HG02981 (cell line): ENCODE measurements around the gene EP300.
"Not testable (repeated sequence)": the region's sequence is repeated elsewhere in the genome, so short reads cannot be mapped to it uniquely, and the experiment has no call there.

ENCODE experiments used
- ATAC-seq: cut with Tn5 transposase; IDR thresholded peaks from one replicate; pipeline ENCODE4 v1.9.1; 2021; ENCODE audit warnings: mild to moderate bottlenecking, moderate library complexity; ENCODE audit not compliant: unreplicated experiment

Gene EP300

DNA sequence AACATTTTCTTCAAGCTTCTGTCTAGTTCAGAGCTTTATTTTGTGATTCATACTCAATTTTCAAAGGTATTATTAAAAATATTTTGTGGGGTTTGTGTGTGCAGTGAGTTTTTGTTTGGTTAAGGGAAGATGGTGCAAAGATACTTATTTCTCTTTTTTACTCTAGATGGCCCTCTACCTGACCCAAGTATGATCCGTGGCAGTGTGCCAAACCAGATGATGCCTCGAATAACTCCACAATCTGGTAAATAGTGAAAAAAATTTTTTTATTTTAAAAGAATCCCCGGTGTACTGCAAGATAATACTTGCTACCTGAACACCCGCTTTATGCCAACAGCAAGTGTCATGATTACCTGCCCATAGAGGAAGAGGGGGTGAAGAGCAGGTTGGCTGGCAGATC is 54.2 kb downstream of the EP300 start:
- no peak for ATAC-seq

DNA sequence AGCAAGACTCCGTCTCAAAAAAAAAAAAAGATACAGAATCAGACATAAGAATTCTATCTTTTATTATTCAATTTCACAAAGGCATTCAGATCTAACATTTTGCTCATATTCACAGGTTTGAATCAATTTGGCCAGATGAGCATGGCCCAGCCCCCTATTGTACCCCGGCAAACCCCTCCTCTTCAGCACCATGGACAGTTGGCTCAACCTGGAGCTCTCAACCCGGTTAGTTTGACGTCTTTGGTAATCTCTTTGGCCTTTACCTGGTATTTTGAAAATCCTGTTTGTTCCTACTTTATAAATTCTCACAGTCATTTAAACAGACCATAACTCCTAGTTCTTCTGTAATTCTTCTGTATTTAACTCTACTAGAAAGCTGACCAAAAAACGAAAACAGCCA is 55.3 kb downstream of the EP300 start:
- no peak for ATAC-seq

DNA sequence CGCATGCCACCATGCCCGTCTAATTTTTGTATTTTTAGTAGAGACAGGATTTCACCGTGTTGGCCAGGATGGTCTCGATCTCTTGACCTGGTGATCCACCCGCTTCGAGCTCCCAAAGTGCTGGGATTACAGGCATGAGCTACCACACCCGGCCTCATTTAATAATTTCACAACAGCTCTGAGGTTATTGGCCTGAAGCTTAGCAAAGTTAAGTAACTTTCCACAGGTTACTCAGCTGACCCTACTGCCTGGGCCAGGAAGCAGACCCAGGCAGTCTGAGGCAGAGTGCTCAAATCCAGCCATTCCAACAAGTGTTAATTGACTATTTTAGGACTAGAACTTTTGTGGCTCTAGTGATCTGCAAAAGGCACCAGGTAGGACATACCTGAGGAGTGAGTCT is 60.5 kb downstream of the EP300 start:
- no peak for ATAC-seq

DNA sequence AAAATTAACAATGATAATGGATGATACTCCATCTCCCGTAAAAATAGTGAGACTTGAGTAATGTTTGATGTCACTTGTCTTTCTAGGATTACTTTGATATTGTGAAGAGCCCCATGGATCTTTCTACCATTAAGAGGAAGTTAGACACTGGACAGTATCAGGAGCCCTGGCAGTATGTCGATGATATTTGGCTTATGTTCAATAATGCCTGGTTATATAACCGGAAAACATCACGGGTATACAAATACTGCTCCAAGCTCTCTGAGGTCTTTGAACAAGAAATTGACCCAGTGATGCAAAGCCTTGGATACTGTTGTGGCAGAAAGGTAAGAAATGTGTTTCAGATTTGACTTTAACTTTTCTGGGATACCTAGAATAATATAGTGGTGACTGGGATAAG is 64.7 kb downstream of the EP300 start:
- no peak for ATAC-seq

DNA sequence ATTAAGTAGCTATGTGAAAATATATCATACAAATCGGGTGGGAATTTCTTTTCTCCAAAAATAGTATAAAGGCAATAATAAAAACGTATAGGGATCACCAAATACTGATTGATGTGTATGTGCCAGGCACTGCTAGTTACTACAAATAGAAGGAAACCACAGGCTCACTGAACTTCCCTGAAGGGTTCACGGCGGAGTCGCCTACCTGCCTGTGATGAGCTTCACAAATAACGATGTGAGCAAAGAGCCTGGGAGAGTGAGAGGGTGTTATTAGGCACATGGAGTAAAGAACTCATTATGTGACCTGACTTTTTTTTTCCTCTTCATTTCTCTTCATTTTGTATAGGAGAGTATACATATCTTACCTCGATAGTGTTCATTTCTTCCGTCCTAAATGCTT is 76.8 kb downstream of the EP300 start:
- no peak for ATAC-seq

DNA sequence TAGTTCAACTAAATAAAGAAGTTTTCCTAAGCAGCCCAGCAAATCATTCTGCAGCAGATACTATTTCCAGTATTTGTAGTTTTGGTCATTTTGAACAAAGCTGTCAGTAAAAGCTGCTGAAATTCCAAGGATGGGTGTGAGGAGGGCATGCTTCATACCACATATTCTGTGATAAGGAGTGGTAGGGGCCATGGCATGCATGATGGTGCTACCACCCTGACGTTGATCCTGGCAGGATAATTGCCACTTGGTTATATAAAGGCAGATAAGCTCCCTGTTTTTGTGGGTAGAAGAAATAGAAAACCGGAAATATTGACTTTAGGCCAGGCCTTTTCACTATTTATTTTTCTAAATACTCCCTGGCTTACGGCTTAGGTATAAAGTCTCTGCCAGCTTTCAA is 79.6 kb downstream of the EP300 start:
- ATAC-seq: no peak

DNA sequence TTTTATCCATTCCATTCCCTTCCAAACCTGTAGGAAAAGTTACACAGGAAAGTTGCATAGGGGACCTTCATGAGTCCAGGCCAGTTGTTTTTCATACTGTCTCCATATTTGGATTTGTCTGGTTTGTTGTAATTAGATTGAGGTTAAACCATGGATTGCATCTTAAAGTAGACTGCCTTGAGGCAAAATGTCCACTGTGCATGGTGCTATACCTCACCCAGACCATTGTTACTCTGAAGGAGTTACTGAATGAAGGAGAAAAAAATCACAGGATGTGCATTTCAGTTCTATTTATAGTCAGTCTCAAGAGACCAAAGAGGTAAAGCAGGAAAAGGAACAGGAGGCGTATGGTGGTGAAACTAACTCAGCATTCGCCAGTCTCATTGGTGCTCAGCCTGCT is 83.2 kb downstream of the EP300 start:
- no peak for ATAC-seq

DNA sequence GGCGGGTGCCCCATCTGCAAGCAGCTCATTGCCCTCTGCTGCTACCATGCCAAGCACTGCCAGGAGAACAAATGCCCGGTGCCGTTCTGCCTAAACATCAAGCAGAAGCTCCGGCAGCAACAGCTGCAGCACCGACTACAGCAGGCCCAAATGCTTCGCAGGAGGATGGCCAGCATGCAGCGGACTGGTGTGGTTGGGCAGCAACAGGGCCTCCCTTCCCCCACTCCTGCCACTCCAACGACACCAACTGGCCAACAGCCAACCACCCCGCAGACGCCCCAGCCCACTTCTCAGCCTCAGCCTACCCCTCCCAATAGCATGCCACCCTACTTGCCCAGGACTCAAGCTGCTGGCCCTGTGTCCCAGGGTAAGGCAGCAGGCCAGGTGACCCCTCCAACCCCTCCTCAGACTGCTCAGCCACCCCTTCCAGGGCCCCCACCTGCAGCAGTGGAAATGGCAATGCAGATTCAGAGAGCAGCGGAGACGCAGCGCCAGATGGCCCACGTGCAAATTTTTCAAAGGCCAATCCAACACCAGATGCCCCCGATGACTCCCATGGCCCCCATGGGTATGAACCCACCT is 84.7 kb downstream of the EP300 start:
- ATAC-seq: no peak

DNA sequence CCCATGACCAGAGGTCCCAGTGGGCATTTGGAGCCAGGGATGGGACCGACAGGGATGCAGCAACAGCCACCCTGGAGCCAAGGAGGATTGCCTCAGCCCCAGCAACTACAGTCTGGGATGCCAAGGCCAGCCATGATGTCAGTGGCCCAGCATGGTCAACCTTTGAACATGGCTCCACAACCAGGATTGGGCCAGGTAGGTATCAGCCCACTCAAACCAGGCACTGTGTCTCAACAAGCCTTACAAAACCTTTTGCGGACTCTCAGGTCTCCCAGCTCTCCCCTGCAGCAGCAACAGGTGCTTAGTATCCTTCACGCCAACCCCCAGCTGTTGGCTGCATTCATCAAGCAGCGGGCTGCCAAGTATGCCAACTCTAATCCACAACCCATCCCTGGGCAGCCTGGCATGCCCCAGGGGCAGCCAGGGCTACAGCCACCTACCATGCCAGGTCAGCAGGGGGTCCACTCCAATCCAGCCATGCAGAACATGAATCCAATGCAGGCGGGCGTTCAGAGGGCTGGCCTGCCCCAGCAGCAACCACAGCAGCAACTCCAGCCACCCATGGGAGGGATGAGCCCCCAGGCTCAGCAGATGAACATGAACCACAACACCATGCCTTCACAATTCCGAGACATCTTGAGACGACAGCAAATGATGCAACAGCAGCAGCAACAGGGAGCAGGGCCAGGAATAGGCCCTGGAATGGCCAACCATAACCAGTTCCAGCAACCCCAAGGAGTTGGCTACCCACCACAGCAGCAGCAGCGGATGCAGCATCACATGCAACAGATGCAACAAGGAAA is 85.4 kb downstream of the EP300 start:
- no peak for ATAC-seq

DNA sequence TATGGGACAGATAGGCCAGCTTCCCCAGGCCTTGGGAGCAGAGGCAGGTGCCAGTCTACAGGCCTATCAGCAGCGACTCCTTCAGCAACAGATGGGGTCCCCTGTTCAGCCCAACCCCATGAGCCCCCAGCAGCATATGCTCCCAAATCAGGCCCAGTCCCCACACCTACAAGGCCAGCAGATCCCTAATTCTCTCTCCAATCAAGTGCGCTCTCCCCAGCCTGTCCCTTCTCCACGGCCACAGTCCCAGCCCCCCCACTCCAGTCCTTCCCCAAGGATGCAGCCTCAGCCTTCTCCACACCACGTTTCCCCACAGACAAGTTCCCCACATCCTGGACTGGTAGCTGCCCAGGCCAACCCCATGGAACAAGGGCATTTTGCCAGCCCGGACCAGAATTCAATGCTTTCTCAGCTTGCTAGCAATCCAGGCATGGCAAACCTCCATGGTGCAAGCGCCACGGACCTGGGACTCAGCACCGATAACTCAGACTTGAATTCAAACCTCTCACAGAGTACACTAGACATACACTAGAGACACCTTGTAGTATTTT is 86.1 kb downstream of the EP300 start:
- no peak for ATAC-seq

DNA sequence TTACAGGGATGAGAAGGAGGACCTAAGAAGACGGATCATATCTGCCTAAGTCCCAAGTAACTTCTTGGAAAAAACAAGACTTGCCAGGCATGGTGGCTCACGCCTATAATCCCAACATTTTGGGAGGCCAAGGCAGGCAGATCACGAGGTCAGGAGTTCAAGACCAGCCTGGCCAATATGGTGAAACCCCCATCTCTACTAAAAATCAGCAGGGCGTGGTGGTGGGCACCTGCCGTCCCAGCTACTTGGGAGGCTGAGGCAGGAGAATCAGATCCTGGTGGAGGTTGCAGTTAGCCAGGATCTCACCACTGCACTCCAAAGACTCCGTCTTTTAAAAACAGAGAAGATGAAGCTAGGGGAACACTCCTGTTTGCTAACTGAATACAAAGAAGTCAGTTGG is 88.0 kb downstream of the EP300 start:
- ATAC-seq: not testable (repeated sequence)

DNA sequence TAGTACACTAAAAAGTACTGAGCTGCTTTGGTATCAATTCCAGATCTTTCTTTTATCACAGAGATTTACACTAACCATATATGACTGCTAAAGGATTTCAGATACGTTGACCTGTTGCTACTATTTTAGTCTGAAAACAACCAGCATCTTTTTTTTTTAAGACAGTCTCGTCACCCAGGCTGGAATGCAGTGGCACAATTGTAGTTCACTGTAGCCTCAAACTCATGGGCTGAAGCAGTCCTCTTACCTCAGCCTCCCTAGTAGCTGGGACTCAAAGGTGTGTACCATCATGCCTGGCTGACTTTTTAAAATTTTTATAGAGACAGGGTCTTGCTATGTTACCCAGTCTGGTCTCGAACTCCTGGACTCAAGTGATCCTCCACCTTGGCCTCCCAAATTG is 88.5 kb downstream of the EP300 start:
- no peak for ATAC-seq

DNA sequence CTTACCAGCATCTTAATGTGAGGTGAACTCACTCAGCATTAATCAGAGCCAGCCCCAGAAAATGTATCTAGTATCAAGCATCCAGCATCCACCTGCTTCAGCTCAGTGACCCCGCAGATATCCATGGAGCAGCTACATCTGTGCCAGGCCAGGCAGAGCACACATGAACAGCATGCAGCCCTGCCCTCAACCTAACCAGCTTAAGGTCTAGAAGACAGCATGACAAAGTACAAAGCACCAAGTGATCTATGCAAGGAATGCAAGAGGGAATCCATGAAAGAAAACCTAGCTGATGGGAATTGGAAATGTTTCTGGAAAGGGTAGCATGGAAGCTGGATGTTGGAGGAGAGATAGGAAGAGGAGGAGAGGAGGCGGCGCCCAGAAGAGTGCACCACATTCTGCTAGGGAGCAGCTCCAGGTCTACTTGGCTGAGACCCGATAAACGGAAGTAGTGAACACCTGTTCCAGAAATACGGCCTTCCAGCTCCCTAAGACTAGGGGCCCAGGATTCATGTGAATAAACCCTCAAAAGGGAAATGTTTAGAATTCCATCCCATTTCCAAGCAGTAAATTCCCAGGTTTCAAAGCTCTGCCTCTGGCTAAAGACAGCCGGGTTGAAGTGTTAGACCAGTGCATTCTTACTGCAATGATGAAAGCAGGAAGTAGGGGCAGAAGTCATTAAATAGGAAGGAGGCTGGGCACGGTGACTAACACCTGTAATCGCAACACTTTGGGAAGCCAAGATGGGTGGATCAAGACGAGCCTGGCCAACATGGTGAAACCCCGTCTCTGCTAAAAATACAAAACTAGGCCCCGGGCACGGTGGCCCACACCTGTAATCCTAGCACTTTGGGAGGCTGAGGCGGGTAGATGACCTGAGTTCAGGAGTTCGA is 89.2 kb downstream of the EP300 start:
- ATAC-seq: no peak

DNA sequence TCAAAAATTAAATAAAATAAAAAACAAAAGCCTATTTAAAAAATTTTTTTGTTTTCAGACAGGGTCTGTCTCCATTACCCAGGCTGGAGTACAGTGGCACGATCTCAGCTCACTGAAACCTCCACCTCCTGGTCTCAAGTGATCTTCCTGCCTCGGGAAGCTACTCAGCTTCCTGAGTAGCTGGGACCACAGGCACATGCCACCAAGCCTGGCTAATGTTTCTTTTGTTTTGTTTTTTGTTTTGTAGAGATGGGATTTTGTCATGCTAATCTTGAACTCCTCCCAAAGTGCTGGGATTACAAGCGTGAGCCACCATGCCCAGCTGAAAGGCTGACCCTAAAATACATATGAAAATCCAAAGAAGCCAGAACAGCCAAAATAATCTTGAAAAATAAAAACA is 92.3 kb downstream of the EP300 start:
- no peak for ATAC-seq

DNA sequence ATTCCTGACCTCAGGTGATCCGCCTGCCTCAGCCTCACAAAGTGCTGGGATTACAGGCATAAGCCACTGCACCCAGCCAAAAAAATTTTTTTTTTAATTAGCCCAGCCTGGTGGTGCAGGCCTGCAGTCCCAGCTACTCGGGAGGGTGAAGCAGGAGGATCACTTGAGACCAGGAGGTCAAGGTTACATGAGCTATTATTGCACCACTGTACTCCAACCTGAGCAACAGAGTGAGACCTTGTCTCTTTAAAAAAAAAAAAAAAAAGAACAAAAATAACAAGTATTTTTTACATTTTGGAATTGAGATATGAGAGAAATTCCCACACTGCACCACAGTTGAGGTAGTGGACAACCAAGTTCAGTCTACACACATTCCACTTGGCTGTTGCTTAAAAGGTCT is 99.1 kb downstream of the EP300 start:
- no peak for ATAC-seq

DNA sequence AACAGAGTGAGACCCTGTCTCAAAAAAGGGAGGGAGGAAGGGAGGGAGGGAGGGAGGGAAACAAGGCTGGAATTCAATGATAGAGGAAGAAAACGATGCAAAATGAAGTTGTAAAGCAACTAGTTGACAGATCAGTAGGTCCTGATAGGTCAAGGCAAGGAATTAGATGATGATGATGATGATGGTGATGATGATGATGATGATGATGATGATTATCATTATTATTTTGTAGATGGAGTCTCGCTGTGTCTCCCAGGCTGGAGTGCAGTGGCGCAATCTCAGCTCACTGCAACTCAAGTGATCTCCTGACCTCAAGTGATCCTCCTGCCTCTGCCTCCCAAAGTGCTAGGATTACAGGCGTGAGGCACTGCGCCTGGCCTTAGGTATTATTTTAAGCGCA is 101.4 kb downstream of the EP300 start:
- ATAC-seq: no peak

DNA sequence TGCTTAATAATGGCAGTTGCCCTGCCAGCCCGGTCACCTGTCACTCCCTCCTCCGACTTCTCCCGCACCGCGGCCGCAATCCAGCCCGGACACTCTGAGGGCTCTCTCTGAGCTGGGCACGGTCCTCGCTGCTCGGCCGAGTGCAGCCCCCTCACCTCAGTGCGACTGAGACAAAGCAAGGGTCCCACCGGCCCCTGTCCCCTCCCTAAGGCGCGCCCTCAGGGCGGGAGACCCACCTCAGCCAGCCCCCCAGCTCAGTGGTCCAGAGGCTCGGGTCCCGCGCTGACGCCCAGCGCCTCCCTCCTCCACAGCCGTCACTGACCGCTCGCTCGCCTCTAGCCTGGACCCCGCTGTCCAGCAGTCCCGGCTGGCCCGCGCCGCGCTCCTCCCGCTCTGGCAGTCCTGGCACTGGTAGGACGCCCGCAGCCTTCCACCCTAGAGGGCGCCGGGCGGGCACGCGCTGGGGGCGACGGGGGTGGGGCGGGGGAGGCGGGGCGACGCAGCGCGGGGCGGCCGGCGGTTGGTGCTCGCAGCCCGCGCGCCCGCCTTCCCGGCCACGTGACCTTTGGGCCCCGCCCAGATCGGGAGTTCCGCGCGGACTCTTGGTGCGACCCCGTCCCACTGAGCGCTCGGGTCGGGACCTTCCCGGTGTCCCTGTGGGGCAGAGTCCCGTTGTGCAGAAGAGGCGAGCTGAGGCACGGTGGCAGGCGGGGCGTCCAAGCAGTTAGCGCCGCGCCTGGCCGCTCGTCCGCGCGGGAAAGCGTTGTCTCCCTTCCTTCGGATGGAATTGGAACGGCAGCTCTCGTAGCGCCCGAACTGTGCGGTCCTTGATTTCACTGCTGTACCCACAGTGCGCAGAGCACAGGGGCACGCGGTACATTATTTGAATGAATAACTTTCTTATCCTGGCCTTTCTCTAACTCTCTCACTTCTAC is 104.9 kb downstream of the EP300 start:
- ATAC-seq: peak; percentile 75

DNA sequence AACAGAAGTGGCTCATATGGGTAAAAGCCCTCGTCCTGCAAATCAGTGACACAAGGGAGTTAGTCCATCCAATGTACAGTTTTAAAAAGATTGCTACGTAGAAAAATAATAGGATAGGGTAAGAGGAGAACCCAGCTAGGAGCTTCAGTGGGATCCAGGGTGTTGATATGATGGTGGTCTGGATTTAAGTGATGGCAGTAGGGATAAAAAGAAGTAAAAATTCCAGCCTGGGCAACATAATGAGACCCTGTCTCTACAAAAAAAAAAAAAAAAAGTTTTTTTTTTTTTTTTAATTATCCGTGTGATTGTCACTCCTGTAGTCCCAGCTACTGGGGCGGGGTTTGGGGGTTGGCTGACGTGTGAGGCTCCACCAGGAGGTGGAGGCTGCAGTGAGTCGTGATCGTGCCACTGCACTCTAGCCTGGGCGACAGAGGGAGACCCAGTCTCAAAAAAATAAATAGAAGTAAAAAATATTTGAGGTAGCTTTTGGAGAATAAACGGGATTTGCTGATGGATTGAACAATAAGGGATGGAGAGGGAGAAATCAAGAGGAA is 105.7 kb downstream of the EP300 start:
- no peak for ATAC-seq

DNA sequence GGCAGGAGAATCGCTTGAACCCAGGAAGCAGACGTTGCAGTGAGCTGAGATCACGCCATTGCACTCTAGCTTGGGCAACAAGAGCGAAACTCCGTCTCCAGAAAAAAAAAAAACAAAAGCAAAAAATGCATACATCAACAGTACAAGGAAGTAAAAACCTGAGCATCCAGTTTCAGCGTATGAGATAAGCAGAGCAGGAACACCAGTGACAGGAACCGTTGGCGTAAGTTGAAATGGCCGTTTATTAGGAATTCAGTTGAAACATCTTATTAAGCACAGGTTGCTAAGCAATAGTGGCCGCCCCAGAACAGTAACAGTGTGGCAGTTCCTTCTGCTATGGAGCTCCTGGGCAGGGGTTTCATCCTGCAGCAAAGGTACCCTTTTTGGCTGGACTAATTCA is 108.7 kb downstream of the EP300 start:
- no peak for ATAC-seq

DNA sequence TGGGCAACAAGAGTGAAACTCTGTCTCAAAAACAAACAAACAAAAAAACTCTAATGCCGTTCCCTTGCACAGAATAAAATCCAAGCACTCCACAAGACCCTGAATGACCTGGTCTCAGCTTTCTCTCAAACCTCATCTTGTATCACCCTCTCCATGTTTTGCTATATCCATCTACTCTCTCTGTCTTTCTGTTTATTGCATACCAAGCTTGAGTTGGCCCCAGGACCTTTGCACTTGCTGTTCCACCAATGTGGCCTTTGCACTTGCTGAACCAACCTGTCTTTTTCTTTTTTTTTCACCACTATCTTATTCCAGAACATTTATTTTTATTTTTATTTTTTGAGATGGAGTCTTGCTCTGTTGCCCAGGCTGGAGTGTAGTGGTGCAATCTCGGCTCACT is 110.7 kb downstream of the EP300 start:
- ATAC-seq: no peak
